Ovary (tissue), 3 donors: ENCODE data around the gene SIAH3.

Experiments used
- CTCF ChIP-seq, 3 donors: fragments of 450-650 bp in 2 of 3; fragments of 200-600 bp in 1 of 3; IDR thresholded peaks; one replicate each; pipeline versions ENCODE4 v1.5.1 to v1.8.0; 2016 to 2022; ENCODE audit warnings: antibody characterized with exemption in 3 of 3, mild to moderate bottlenecking in 1 of 3
- EP300 ChIP-seq: sonication (generic); formaldehyde crosslinking; IDR thresholded peaks from one replicate; pipeline ENCODE4 v1.6.1; 2017; ENCODE audit warnings: antibody characterized with exemption
- POLR2A ChIP-seq: fragments of 450-650 bp; IDR thresholded peaks from one replicate; pipeline ENCODE4 v1.6.1; 2017; ENCODE audit warnings: antibody characterized with exemption, mild to moderate bottlenecking, moderate library complexity
- donor health status: DM: no; HTN: no; CAD: no.

DNA sequence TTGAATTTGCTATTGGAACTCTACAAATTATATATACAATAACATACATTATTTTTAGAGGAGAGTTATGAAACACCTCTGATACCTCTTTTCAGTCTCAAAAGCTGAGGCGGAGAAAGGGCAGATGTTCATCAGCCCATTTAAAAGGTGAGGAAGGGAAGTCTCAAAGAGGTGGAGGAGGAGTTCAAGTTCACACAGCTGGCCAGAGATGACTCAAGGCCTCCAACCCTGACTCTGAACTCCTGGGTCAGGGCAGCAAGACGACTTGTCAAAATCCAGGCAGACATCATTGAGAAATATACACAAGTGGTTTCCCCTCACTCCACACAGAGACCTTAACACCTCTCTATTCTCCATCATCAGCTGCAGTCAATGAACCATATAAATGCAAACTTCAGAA is 2.1 kb downstream of the SIAH3 start:
- TF ChIP-seq POLR2A (no peak), CTCF (IDR thresholded peaks at IDR 0.05) (no peak), EP300 (no peak)
